ENCODE measurements around the gene CTCFL. TPM values are rescaled to one million over a fixed set of nuclear protein-coding genes. Genes with fewer than 3 reads are reported as not detected.

CTCFL gene
- total RNA-seq, 1 donor from 2014 or later: not detected

- Mint-ChIP-seq H3K4me1 (ENCODE audit: low read depth) (no peaks in the 10 kb centered on the region), H3K4me3 (no peak overlapping the region), H3K36me3 (ENCODE audit: low read depth) (no peaks in the 10 kb centered on the region), H3K27me3 (ENCODE audit: insufficient read depth) (peaks cover 14% of the 10 kb centered on the region), H3K9me3 (no peaks in the 10 kb centered on the region), H3K27ac (no peak overlapping the region)
- DNase-seq (ENCODE audit: low spot score): no peak
- intact Hi-C loops (cut with micrococcal nuclease): no loop called here
Measured at GRCh38 chr20:57485770-57486169, 39.2 kb downstream of the CTCFL start.

DNA sequence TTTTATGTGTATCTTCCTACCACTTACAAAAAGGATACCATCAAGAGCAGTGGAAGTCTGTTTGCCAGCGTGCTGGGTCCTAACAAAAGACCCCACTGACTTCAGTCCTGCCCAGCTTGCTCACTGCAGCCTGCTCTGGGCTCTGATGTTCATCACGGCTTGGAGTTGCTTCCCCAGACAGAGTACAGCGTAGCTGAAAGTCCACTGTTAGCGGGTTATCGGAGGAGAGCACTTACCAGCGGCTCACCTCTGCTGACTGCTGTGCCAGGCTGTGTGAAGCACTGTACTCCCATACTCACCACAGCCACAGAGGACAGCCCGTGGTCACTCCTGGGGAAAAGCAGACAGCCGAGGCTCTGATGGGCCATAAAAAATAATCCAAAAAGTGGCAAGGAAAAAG is 40.2 kb downstream of the CTCFL start:
- peaks cover 14% of the 10 kb centered on the region for H3K27me3 Mint-ChIP-seq (ENCODE audit: insufficient read depth)
- intact Hi-C loops (cut with micrococcal nuclease): no loop called here

DNA sequence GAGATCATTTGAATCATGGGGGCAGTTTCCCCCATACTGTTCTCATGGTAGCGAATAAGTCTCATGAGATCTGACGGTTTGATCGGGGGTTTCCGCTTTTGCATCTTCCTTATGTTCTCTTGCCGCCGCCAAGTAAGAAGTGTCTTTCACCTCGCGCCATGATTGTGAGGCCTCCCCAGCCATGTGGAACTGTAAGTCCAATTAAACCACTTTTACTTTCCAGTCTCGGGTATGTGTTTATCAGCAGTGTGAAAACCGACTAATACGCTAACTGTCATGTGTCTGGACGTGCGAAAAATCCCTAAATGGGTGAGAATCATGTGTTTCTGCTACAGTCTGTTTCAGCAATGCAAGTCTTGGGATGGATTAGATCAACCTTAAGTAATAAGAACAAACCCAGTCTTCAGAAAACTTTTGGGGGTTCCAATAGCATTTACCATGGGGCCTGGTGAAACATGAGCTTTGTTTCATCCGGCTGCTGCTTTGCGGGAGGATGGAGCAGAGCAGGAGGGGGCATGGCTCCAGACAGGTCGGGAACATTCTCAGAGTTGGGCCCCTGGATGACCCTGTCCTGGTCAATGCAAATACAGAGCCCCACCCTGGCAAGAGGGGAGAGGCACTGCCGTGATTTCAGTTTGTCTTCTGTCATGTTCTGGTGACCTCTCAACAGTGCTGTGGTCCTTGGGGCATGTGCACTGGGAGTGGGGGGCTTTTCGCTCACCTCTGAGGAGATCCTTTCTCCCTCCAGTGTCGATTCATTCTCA is 41.5 kb downstream of the CTCFL start:
- DNase-seq (ENCODE audit: low spot score): no peak
- Mint-ChIP-seq H3K36me3 (ENCODE audit: low read depth) (no peaks in the 10 kb centered on the region), H3K27ac (no peak overlapping the region), H3K4me3 (no peak overlapping the region), H3K27me3 (ENCODE audit: insufficient read depth) (peaks cover 23% of the 10 kb centered on the region), H3K9me3 (no peaks in the 10 kb centered on the region), H3K4me1 (ENCODE audit: low read depth) (no peaks in the 10 kb centered on the region)
- intact Hi-C loops (cut with micrococcal nuclease): no loop called here

More for the DNA sequence above, 40.2 kb downstream of the CTCFL start:
- no peaks in the 10 kb centered on the region for H3K36me3 Mint-ChIP-seq (ENCODE audit: low read depth)
- H3K9me3 Mint-ChIP-seq: no peaks in the 10 kb centered on the region
- no peaks in the 10 kb centered on the region for H3K4me1 Mint-ChIP-seq (ENCODE audit: low read depth)
- H3K27ac Mint-ChIP-seq: no peak overlapping the region
- no peak overlapping the region for H3K4me3 Mint-ChIP-seq
- DNase-seq (ENCODE audit: low spot score): no peak

DNA sequence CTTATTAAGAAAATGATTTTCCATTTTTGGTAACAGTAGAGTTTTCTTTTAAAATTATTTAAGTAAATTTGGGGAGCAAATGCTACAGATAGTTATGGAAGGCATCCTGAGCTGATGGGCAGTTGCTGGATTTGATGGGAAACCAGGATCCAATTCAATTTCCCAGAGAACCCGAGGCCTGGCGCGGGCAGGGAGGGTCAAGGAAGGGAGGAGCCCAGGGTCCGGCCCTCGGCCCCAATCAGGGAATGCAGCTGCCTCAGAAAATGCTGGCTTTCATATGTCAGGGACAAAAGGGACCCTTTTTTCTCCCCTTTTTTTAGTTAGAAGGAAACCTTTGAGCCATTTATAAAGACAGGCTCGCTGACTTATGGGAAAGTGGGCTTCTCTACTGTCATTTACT is 42.1 kb downstream of the CTCFL start:
- no peaks in the 10 kb centered on the region for H3K9me3 Mint-ChIP-seq
- H3K4me3 Mint-ChIP-seq: no peak overlapping the region
- H3K27ac Mint-ChIP-seq: no peak overlapping the region
- H3K36me3 Mint-ChIP-seq (ENCODE audit: low read depth): no peaks in the 10 kb centered on the region
- no peak for DNase-seq (ENCODE audit: low spot score)
- H3K27me3 Mint-ChIP-seq (ENCODE audit: insufficient read depth): peaks cover 26% of the 10 kb centered on the region
- H3K4me1 Mint-ChIP-seq (ENCODE audit: low read depth): no peaks in the 10 kb centered on the region
- intact Hi-C loops (cut with micrococcal nuclease): no loop called here

- intact Hi-C loops (cut with micrococcal nuclease): no loop called here
- Mint-ChIP-seq H3K27me3 (ENCODE audit: insufficient read depth) (peaks cover 26% of the 10 kb centered on the region), H3K4me1 (ENCODE audit: low read depth) (no peaks in the 10 kb centered on the region), H3K36me3 (ENCODE audit: low read depth) (no peaks in the 10 kb centered on the region), H3K9me3 (no peaks in the 10 kb centered on the region), H3K27ac (no peak overlapping the region), H3K4me3 (no peak overlapping the region)
- DNase-seq (ENCODE audit: low spot score): no peak
Measured at GRCh38 chr20:57482148-57482547, 42.8 kb downstream of the CTCFL start.

DNA sequence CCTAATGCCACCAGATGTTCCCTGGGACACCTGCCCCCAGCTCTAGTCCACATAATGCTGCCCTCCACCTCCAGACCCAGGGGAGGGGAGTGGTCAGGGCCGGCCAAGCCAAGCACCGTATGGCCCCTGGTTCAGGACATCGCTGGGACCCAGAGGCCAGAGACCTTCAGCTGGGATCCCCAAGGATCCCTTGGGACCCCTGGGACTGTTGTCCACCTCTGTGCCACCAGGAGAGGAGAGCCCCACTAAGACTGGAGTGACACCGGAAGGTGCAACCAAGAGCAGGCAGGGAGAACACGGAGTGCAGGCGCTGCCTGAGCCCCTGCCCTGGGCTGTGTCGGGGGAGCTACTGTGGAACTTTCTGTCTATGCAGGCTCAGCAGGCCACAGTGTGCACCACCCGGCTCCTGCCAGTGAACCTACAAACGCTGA is 43.6 kb downstream of the CTCFL start:
- intact Hi-C loops (cut with micrococcal nuclease): no loop called here
- no peak for DNase-seq (ENCODE audit: low spot score)
- no peaks in the 10 kb centered on the region for H3K4me1 Mint-ChIP-seq (ENCODE audit: low read depth)
- no peak overlapping the region for H3K4me3 Mint-ChIP-seq
- no peaks in the 10 kb centered on the region for H3K36me3 Mint-ChIP-seq (ENCODE audit: low read depth)
- H3K27me3 Mint-ChIP-seq (ENCODE audit: insufficient read depth): peaks cover 26% of the 10 kb centered on the region
- no peak overlapping the region for H3K27ac Mint-ChIP-seq
- H3K9me3 Mint-ChIP-seq: no peaks in the 10 kb centered on the region

- Mint-ChIP-seq H3K27me3 (ENCODE audit: insufficient read depth) (peaks cover 26% of the 10 kb centered on the region), H3K9me3 (no peaks in the 10 kb centered on the region), H3K4me3 (no peak overlapping the region), H3K27ac (no peak overlapping the region), H3K36me3 (ENCODE audit: low read depth) (no peaks in the 10 kb centered on the region), H3K4me1 (ENCODE audit: low read depth) (no peaks in the 10 kb centered on the region)
- intact Hi-C loops (cut with micrococcal nuclease): no loop called here
- DNase-seq (ENCODE audit: low spot score): no peak
Measured at GRCh38 chr20:57480444-57481160, 44.3 kb downstream of the CTCFL start.

DNA sequence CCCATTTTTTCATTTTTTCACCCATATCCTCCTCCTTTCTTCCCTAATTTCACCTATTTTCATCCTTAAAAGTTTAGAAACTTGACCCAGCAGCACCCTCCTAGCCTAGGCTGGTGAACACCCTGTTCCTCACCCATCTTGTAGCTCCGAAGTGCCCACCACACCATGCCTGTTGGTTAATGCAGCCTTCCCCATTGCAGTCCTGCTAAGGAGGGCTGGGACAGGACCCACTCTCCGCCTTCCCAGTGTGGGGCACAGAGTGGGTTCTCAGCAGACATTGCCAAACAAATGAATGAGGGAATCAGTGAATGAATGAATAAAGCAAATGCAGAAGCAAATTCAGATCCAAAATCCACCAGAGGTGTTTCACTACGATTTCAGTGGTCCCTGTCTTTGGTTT is 45.7 kb downstream of the CTCFL start:
- Mint-ChIP-seq H3K27me3 (ENCODE audit: insufficient read depth) (peaks cover 25% of the 10 kb centered on the region), H3K9me3 (no peaks in the 10 kb centered on the region), H3K4me3 (no peak overlapping the region), H3K4me1 (ENCODE audit: low read depth) (no peaks in the 10 kb centered on the region), H3K27ac (no peak overlapping the region), H3K36me3 (ENCODE audit: low read depth) (no peaks in the 10 kb centered on the region)
- intact Hi-C loops (cut with micrococcal nuclease): no loop called here
- DNase-seq (ENCODE audit: low spot score): no peak

DNA sequence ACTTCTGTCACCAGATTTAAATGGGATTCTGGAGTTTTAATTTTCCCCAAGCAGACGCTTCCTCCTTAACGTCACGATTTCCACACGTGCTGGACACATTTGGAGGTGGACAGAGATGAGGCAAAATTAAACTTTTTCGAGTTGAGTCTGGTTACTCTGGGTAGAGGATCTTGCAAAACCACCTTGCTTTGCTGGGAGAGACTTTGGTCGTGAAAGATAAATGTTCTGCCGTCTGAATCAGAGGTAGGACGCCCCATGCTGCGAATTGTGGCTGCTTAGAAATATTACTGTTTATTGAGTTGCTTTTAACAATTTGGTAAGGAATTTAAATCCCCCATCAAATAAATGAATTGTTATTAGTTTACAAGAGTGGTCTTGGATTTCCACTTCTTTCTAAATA is 46.8 kb downstream of the CTCFL start:
- no peaks in the 10 kb centered on the region for H3K9me3 Mint-ChIP-seq
- intact Hi-C loops (cut with micrococcal nuclease): no loop called here
- no peak overlapping the region for H3K4me3 Mint-ChIP-seq
- no peak overlapping the region for H3K27ac Mint-ChIP-seq
- DNase-seq (ENCODE audit: low spot score): no peak
- H3K27me3 Mint-ChIP-seq (ENCODE audit: insufficient read depth): peaks cover 21% of the 10 kb centered on the region
- H3K4me1 Mint-ChIP-seq (ENCODE audit: low read depth): no peaks in the 10 kb centered on the region
- no peaks in the 10 kb centered on the region for H3K36me3 Mint-ChIP-seq (ENCODE audit: low read depth)

DNA sequence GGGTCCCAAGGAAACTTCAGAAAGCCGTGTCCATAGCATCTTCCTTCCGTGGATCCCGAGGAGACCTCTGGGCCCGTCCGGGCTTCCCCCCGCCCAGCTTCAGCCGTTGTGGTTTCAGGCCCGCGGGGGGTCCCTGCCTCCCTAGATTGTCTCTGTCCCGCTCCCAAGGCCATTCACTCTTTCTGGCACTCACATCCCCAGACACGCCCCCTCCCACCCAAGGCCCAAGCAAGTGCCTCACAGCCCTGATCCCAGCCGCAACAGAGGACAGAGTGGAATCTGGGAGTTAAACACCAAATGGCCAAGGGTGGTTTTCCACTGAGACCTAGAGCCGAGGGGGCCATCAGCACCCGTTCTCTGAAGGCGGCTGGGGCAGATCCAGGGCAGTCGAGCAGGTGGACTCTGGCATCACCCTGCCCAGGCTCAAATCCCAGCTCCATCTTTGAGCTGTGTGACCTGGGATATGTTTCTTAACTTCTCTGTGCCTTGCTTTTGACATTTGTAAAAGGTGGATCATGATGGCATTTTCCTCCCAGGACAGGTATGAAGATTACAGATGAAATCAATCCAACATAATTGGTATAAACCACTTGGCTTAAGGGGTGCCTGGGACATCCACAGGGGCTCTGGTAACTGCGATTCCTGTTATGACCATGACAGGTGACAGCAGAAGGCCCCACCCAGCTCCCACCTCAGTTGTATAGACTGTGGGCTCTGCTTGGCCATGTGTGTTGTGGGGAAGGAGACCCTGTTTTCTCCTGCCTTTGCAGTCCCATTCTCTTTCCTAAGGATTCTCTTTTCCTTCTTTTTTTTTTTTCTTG is 48.1 kb downstream of the CTCFL start:
- H3K9me3 Mint-ChIP-seq: no peaks in the 10 kb centered on the region
- no peak overlapping the region for H3K4me3 Mint-ChIP-seq
- H3K36me3 Mint-ChIP-seq (ENCODE audit: low read depth): no peaks in the 10 kb centered on the region
- no peak overlapping the region for H3K27ac Mint-ChIP-seq
- no peaks in the 10 kb centered on the region for H3K4me1 Mint-ChIP-seq (ENCODE audit: low read depth)
- H3K27me3 Mint-ChIP-seq (ENCODE audit: insufficient read depth): peaks cover 19% of the 10 kb centered on the region
- intact Hi-C loops (cut with micrococcal nuclease): no loop called here
- no peak for DNase-seq (ENCODE audit: low spot score)

- Mint-ChIP-seq H3K27me3 (ENCODE audit: insufficient read depth) (peaks cover 19% of the 10 kb centered on the region), H3K36me3 (ENCODE audit: low read depth) (no peaks in the 10 kb centered on the region), H3K9me3 (no peaks in the 10 kb centered on the region), H3K27ac (no peak overlapping the region), H3K4me1 (ENCODE audit: low read depth) (no peaks in the 10 kb centered on the region), H3K4me3 (no peak overlapping the region)
- DNase-seq (ENCODE audit: low spot score): no peak
- intact Hi-C loops (cut with micrococcal nuclease): no loop called here
Measured at GRCh38 chr20:57476084-57476526, 48.8 kb downstream of the CTCFL start.

DNA sequence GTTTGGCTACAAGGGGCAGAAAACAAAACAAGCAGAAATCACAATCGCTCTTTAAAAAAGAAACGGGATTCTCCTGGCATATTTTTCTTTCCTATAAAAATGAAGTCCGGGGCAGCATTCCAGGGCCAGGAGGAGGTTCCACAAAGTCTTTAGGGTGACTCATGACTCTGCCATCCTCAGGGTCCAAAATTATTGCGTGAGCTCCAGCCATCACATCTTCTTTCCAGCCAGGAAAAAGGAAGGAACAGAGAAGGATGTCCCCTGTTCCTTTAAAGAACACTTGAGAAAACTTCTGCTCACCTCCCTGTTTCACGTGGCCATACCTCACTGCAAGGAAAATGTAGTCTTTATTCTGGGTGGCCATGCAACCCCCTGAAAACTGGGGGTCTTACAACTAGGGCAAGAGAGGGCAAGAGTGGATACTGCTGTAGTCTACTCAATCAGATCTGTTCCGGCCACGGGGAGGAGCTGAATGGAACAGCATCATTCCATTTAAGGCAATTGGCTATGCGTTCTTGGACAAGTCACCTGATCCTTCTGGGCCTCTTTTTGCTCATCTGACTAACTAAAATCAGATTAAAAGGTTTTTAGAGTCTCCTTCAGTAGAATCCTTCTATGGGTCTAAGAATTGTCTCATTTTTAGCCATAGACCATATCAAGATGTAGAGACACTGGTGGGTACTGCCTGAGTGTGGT is 49.4 kb downstream of the CTCFL start:
- H3K9me3 Mint-ChIP-seq: no peaks in the 10 kb centered on the region
- no peak for DNase-seq (ENCODE audit: low spot score)
- intact Hi-C loops (cut with micrococcal nuclease): no loop called here
- H3K27me3 Mint-ChIP-seq (ENCODE audit: insufficient read depth): peaks cover 19% of the 10 kb centered on the region
- H3K4me1 Mint-ChIP-seq (ENCODE audit: low read depth): no peaks in the 10 kb centered on the region
- no peak overlapping the region for H3K27ac Mint-ChIP-seq
- H3K4me3 Mint-ChIP-seq: no peak overlapping the region
- no peaks in the 10 kb centered on the region for H3K36me3 Mint-ChIP-seq (ENCODE audit: low read depth)

Data from activated T-helper 1 cell treated with anti-CD3 and anti-CD28 coated beads, Interleukin-12 subunit alpha, Interleukin-12 subunit beta, Interleukin-2, Interleukin-4 antibody, amounts not matched to agents 30 ng/mL and 10 ng/mL and 1 ng/mL, durations not matched to agents 14 hours and 24 hours and 36 hours (primary cell).